Naive thymus-derived CD4-positive, alpha-beta T cell (primary cell): Measurements from ENCODE around the gene PHOSPHO2. TPM values are rescaled to one million over a fixed set of nuclear protein-coding genes. Genes with fewer than 3 reads are reported as not detected.

ENCODE experiments used
- ATAC-seq: fragments of 150-1000 bp; cut with Tn5 transposase; 2 replicates; pipeline ENCODE4 v1.10.0; 2021; ENCODE audit warnings: mild to moderate bottlenecking, moderate library complexity
- CTCF ChIA-PET: fragments of 350-600 bp; sonication (Branson Sonifier 250); formaldehyde crosslinking; loops from one replicate; lab custom pipeline; 2021; ENCODE audit warnings: antibody characterized with exemption; lab: Charles Lee
- POLR2A ChIA-PET: fragments of 350-600 bp; sonication (Branson Sonifier 250); formaldehyde crosslinking; loops from one replicate; lab custom pipeline; 2021; ENCODE audit warnings: antibody characterized with exemption, inconsistent platforms; lab: Charles Lee
- DNase-seq, 9 donors: peaks; one replicate each; pipeline versions ENCODE4 v3.0.0 to v3.0.0-alpha.2; 2020 to 2022; ENCODE audit warnings: mixed read lengths in 1 of 9
- H3K27ac ChIP-seq: one replicate; pipeline ENCODE4 v1.7.0; 2013; ENCODE audit warnings: mild to moderate bottlenecking, low read depth, low read length, moderate library complexity
- H3K27me3 ChIP-seq, 2 donors: one replicate each; pipeline ENCODE4 v1.7.0; 2013; ENCODE audit warnings: low read length in 2 of 2, mild to moderate bottlenecking in 2 of 2, moderate library complexity in 2 of 2; ENCODE audit not compliant: control insufficient read depth in 2 of 2, insufficient read depth in 2 of 2
- H3K36me3 ChIP-seq, 3 experiments: 1 replicate in 2 of 3; 2 replicates in 1 of 3; pipeline ENCODE4 v1.7.0; 2013; ENCODE audit warnings: low read length in 3 of 3, mild to moderate bottlenecking in 3 of 3, moderate library complexity in 1 of 3; ENCODE audit not compliant: insufficient read depth in 3 of 3, control insufficient read depth in 2 of 3
- H3K4me1 ChIP-seq, 2 donors: one replicate each; pipeline ENCODE4 v1.7.0; 2013; ENCODE audit warnings: low read length in 2 of 2, mild to moderate bottlenecking in 2 of 2, moderate library complexity in 1 of 2; ENCODE audit not compliant: control insufficient read depth in 2 of 2, insufficient read depth in 2 of 2
- H3K4me3 ChIP-seq: 2 replicates; pipeline ENCODE4 v1.7.0; 2013; ENCODE audit warnings: mild to moderate bottlenecking, low read length
- H3K9me3 ChIP-seq, 3 experiments: 1 replicate in 2 of 3; 2 replicates in 1 of 3; pipeline ENCODE4 v1.7.0; 2013; ENCODE audit warnings: low read length in 3 of 3; ENCODE audit not compliant: control insufficient read depth in 2 of 3
- H3K27ac Mint-ChIP-seq, 9 donors: one replicate each; pipeline ENCODE4 v1.8.0; 2020 to 2022; ENCODE audit warnings: mixed read lengths in 9 of 9, mild to moderate bottlenecking in 8 of 9, moderate library complexity in 5 of 9, inconsistent platforms in 2 of 9
- H3K27me3 Mint-ChIP-seq, 5 donors: one replicate each; pipeline ENCODE4 v1.8.0; 2021 to 2022; ENCODE audit warnings: mixed read lengths in 5 of 5, mild to moderate bottlenecking in 1 of 5
- H3K36me3 Mint-ChIP-seq, 5 donors: one replicate each; pipeline ENCODE4 v1.8.0; 2020 to 2022; ENCODE audit warnings: mixed read lengths in 5 of 5, mild to moderate bottlenecking in 3 of 5, inconsistent platforms in 1 of 5
- H3K4me1 Mint-ChIP-seq, 7 donors: one replicate each; pipeline ENCODE4 v1.8.0; 2020 to 2022; ENCODE audit warnings: mixed read lengths in 7 of 7, mild to moderate bottlenecking in 3 of 7, inconsistent platforms in 1 of 7
- H3K4me3 Mint-ChIP-seq, 10 donors: one replicate each; pipeline ENCODE4 v1.8.0; 2020 to 2022; ENCODE audit warnings: mild to moderate bottlenecking in 10 of 10, mixed read lengths in 10 of 10, moderate library complexity in 6 of 10, inconsistent platforms in 2 of 10
- H3K9me3 Mint-ChIP-seq, 11 donors: one replicate each; pipeline ENCODE4 v1.8.0; 2020 to 2022; ENCODE audit warnings: mixed read lengths in 11 of 11, mild to moderate bottlenecking in 4 of 11, inconsistent platforms in 1 of 11, moderate library complexity in 1 of 11
- intact Hi-C, 2 donors: fragments of 100-400 bp; cut with micrococcal nuclease; formaldehyde crosslinking; loops; one replicate each; pipeline ENCODE4 v1.15.1; 2023
- polyA plus RNA-seq, 2 donors: library from polyadenylated mRNA; unstranded; fragments of 300-500 nt; fragmentation: Illumina TruSeq; gene quantifications; one replicate each; pipeline ENCODE4 v1.2.3, GENCODE V29; 2021
- total RNA-seq, 6 experiments: library from RNA in 5 of 6; stranded (reverse) in 5 of 6; gene quantifications; 1 replicate in 5 of 6; 2 replicates in 1 of 6; pipeline ENCODE4 v1.2.3 and lab custom pipeline; 2021 to 2026

Gene PHOSPHO2
- total and polyA plus RNA-seq, 7 experiments from 2014 or later, result 3.5 to 9.5 (median 7.5) TPM

DNA sequence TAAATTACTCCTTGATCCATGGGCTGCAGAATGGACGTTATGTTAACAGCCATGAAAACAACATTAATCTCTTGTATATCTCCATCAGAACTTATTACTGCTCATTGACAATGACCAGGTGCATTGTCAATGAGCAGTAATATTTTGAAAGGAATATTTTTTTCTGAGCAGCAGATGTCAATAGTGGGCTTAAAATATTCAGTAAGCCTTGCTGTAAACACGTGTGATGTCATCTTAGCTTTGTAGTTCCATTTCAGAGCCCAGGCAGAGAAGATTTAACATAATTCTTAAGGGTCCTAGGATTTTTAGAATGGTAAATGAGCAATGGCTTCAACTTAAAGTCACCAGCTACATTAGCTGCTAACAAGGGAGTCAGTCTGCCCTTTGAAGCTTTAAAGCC lies 26.7 kb upstream of the PHOSPHO2 start:
- ATAC-seq (no peak), DNase-seq (no peak)
- H3K27me3 ChIP-seq, result no peaks in the 10 kb centered on the region
- ChIA-PET CTCF (no interaction called here), POLR2A (no interaction called here)
- Mint-ChIP-seq H3K4me1 (no peaks in the 10 kb centered on the region), H3K4me3 (no peak overlapping the region), H3K36me3 (no peaks in the 10 kb centered on the region), H3K27ac (no peak overlapping the region), H3K27me3 (peaks cover 0 to 10% (median 4%) of the 10 kb centered on the region in 5 donors), H3K9me3 (peaks cover 0 to 4% (median 0%) of the 10 kb centered on the region in 11 donors)
- H3K27ac ChIP-seq, result no peak overlapping the region
- no peaks in the 10 kb centered on the region for H3K36me3 ChIP-seq
- H3K4me1 ChIP-seq, result peaks cover 0 to 2% of the 10 kb centered on the region in 2 donors
- intact Hi-C loops, result no loop called here
- H3K9me3 ChIP-seq, result no peaks in the 10 kb centered on the region
- H3K4me3 ChIP-seq, result no peak overlapping the region

DNA sequence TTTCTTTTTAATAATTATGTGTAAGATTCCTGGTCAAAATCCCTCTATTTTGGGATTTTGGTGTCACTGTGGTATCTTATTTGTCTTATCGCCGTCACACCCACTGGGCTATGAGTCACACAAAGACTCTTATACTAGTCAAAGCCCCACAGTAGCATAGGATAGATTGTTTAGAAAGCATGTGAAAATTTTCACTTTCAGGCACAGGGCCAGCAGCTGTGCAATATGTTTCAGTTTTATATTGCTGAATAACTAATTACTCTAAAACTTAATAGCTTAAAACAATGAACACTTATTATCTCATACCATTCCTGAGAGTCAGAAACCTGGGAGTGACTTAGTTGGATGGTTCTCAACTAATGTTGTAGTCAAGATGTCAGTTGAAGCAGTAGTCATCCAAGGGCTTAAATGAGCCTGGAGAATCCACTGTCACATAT lies 24.0 kb upstream of the PHOSPHO2 start:
- no peaks in the 10 kb centered on the region for H3K36me3 ChIP-seq

DNA sequence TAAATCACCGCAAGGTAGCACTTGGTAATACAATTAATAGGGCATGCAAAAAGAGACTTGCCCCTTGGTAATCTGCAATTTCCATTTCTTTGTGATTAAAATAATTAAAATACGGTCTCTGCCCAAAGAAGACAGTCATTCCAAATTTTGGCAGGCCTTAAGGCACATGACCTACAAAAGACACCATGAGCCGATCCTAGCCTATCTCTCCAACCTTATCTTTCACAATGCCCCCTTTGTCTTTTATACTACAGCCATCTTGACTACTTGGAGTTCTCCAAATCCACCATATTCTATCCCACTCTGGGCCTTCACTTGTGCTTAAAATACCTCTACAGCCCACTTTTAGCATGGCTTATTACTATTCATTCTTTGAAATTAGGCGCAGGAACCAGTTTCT lies 23.3 kb upstream of the PHOSPHO2 start:
- H3K36me3 Mint-ChIP-seq, result no peaks in the 10 kb centered on the region
- H3K27ac ChIP-seq, result no peak overlapping the region
- ATAC-seq (no peak), DNase-seq (no peak)
- H3K27me3 Mint-ChIP-seq, result peaks cover 8 to 19% (median 10%) of the 10 kb centered on the region in 5 donors
- no peak overlapping the region for H3K4me3 Mint-ChIP-seq
- CTCF ChIA-PET, result no interaction called here
- no peaks in the 10 kb centered on the region for H3K36me3 ChIP-seq
- H3K9me3 ChIP-seq, result no peaks in the 10 kb centered on the region
- no peak overlapping the region for H3K4me3 ChIP-seq
- H3K27ac Mint-ChIP-seq, result no peak overlapping the region
- intact Hi-C loops, result no loop called here
- H3K4me1 Mint-ChIP-seq, result no peaks in the 10 kb centered on the region
- POLR2A ChIA-PET, result no interaction called here
- no peaks in the 10 kb centered on the region for H3K27me3 ChIP-seq
- H3K9me3 Mint-ChIP-seq, result peaks cover 0 to 4% (median 0%) of the 10 kb centered on the region in 11 donors
- no peaks in the 10 kb centered on the region for H3K4me1 ChIP-seq

More for the DNA sequence above, 24.0 kb upstream of the PHOSPHO2 start:
- H3K9me3 ChIP-seq, result no peaks in the 10 kb centered on the region
- Mint-ChIP-seq H3K27ac (no peak overlapping the region), H3K4me3 (no peak overlapping the region), H3K9me3 (peaks cover 0 to 4% (median 0%) of the 10 kb centered on the region in 11 donors), H3K4me1 (no peaks in the 10 kb centered on the region), H3K27me3 (peaks cover 8 to 19% (median 10%) of the 10 kb centered on the region in 5 donors), H3K36me3 (no peaks in the 10 kb centered on the region)
- no peak overlapping the region for H3K27ac ChIP-seq
- H3K4me1 ChIP-seq, result peaks cover 0 to 2% of the 10 kb centered on the region in 2 donors
- DNase-seq (no peak), ATAC-seq (no peak)
- no peaks in the 10 kb centered on the region for H3K27me3 ChIP-seq
- CTCF ChIA-PET, result interaction anchor here (0.6 to 0.7 kb wide), 2 partner anchors 9 to 97 kb away, joined by 3 read pairs; no protein-coding TSS in a partner anchor
- POLR2A ChIA-PET, result no interaction called here
- H3K4me3 ChIP-seq, result no peak overlapping the region
- intact Hi-C loops, result no loop called here

DNA sequence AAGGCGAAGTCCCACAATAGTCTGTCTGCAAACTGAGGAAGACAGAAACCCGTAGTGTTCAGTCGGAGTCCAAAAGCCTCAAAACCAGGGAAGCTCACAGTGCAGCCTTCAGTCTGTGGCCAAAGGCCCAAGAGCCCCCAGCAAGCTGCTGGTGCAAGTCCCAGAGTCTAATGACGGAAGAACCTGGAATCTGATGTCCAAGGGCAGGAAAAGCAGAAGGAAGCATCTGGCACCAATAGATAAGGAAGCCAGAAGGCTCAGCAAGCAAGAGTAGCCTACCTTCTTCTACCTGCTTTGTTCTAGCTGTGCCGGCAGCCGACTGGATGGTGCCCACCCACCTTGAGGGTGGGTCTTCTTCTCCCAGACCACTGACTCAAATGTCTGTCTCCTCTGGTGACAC lies 21.9 kb upstream of the PHOSPHO2 start:
- H3K4me3 Mint-ChIP-seq, result no peak overlapping the region
- peaks cover 0 to 4% (median 0%) of the 10 kb centered on the region in 11 donors for H3K9me3 Mint-ChIP-seq
- H3K36me3 Mint-ChIP-seq, result no peaks in the 10 kb centered on the region
- peaks cover 5 to 23% (median 10%) of the 10 kb centered on the region in 5 donors for H3K27me3 Mint-ChIP-seq
- H3K36me3 ChIP-seq, result no peaks in the 10 kb centered on the region
- no peak overlapping the region for H3K4me3 ChIP-seq
- POLR2A ChIA-PET, result no interaction called here
- CTCF ChIA-PET, result no interaction called here
- ATAC-seq (no peak), DNase-seq (no peak)
- H3K9me3 ChIP-seq, result no peaks in the 10 kb centered on the region
- H3K27me3 ChIP-seq, result no peaks in the 10 kb centered on the region
- intact Hi-C loops, result no loop called here
- H3K4me1 ChIP-seq, result no peaks in the 10 kb centered on the region
- no peak overlapping the region for H3K27ac Mint-ChIP-seq
- H3K27ac ChIP-seq, result no peak overlapping the region
- no peaks in the 10 kb centered on the region for H3K4me1 Mint-ChIP-seq

DNA sequence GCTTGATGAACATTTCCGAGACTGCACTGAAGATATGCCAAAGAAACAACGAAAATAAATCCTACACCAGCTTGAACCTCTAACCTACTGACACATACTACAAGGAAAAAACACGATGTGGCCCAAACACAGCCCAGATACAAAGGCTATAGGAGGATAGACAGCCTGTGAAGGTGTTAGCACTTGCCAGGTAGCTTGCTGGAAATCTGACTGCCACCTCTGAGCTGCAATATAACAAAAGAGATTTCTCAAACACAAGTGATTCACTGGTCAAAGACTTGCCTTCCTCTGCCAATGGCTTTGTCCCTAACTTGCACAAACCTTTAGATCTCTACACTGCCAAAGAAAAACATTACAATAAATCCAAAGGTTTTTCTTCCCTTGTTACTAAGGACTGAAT lies 21.2 kb upstream of the PHOSPHO2 start:
- no peak for ATAC-seq
- Mint-ChIP-seq H3K4me3 (no peak overlapping the region), H3K9me3 (peaks cover 0 to 4% (median 0%) of the 10 kb centered on the region in 11 donors), H3K36me3 (no peaks in the 10 kb centered on the region), H3K27me3 (peaks cover 5 to 23% (median 10%) of the 10 kb centered on the region in 5 donors), H3K27ac (no peak overlapping the region), H3K4me1 (no peaks in the 10 kb centered on the region)
- Histone ChIP-seq H3K9me3 (no peaks in the 10 kb centered on the region), H3K4me3 (no peak overlapping the region), H3K27ac (no peak overlapping the region), H3K27me3 (no peaks in the 10 kb centered on the region), H3K36me3 (no peaks in the 10 kb centered on the region), H3K4me1 (no peaks in the 10 kb centered on the region)
- DNase-seq, result no peak
- ChIA-PET CTCF (no interaction called here), POLR2A (no interaction called here)
- intact Hi-C loops, result no loop called here

DNA sequence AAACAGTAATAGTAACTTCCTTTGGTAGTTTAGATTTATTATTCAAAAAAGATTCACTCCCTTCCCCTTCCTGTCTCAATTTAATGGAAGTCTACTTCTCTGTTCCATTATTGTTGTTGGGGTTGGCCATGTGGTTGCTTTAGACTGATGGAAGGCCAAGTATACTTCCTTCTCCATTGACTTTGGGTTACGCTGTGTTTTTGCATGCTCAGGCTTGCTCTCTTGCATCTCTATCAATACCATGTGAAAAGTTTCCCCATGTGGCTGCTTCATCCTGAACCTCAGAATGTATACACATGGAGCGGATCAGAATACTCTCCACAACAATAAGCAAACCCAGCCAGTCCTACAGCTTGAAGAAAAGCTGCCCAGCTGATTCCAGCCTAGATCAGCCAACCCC lies 20.3 kb upstream of the PHOSPHO2 start:
- Mint-ChIP-seq H3K36me3 (no peaks in the 10 kb centered on the region), H3K27me3 (peaks cover 5 to 23% (median 10%) of the 10 kb centered on the region in 5 donors), H3K9me3 (peaks cover 0 to 3% (median 0%) of the 10 kb centered on the region in 11 donors), H3K4me1 (no peaks in the 10 kb centered on the region), H3K4me3 (no peak overlapping the region), H3K27ac (no peak overlapping the region)
- intact Hi-C loops, result no loop called here
- Histone ChIP-seq H3K9me3 (no peaks in the 10 kb centered on the region), H3K36me3 (no peaks in the 10 kb centered on the region), H3K4me1 (no peaks in the 10 kb centered on the region), H3K4me3 (no peak overlapping the region), H3K27me3 (no peaks in the 10 kb centered on the region), H3K27ac (no peak overlapping the region)
- no peak for DNase-seq
- ATAC-seq, result no peak
- POLR2A ChIA-PET, result no interaction called here
- CTCF ChIA-PET, result no interaction called here

DNA sequence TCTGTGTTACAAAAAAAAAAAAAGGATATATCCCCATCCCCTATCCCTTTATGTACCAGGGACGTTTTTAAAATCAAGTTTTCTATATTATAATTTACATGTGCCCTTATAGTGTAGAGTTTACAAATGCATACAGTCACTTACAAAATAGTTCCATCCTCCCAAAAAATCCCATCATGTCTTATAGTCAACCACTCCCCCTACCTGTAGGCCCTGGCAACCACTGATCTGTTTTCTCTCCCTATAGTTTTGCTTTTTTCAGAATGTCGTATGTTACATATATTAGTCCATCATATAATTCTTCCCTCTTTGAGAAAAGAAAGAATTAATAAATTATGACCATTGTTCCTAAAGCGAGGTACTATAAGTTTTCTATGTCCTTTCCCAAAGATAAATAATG lies 17.9 kb upstream of the PHOSPHO2 start:
- Mint-ChIP-seq H3K9me3 (peaks cover 0 to 9% (median 0%) of the 10 kb centered on the region in 11 donors), H3K27me3 (peaks cover 8 to 27% (median 11%) of the 10 kb centered on the region in 5 donors), H3K4me3 (no peak overlapping the region), H3K36me3 (peaks cover 0 to 2% (median 0%) of the 10 kb centered on the region in 5 donors), H3K27ac (no peak overlapping the region), H3K4me1 (no peaks in the 10 kb centered on the region)
- no peak for DNase-seq
- no peaks in the 10 kb centered on the region for H3K9me3 ChIP-seq
- H3K27ac ChIP-seq, result no peak overlapping the region
- ChIA-PET CTCF (no interaction called here), POLR2A (no interaction called here)
- H3K4me1 ChIP-seq, result no peaks in the 10 kb centered on the region
- no peak for ATAC-seq
- intact Hi-C loops, result no loop called here
- H3K4me3 ChIP-seq, result no peak overlapping the region
- no peaks in the 10 kb centered on the region for H3K36me3 ChIP-seq
- no peaks in the 10 kb centered on the region for H3K27me3 ChIP-seq
